GM19395 (cell line): ENCODE measurements around the gene KRT33A.

Source experiments
- ATAC-seq: cut with Tn5 transposase; IDR thresholded peaks from one replicate; pipeline ENCODE4 v1.9.1; 2021; ENCODE audit warnings: mild to moderate bottlenecking, moderate library complexity; ENCODE audit not compliant: unreplicated experiment

KRT33A gene

GRCh38 chr17:41304091-41304490, 46.5 kb downstream of the KRT33A start:
- no peak for ATAC-seq

GRCh38 chr17:41302981-41303380, 47.6 kb downstream of the KRT33A start:
- ATAC-seq, result no peak

GRCh38 chr17:41301916-41302901, 48.4 kb downstream of the KRT33A start, which contains the start of gene KRTAP29-1:
Gene KRTAP29-1, minus strand, starts transcription at chr17:41302851. Its CDS starts 0 bp downstream, at chr17:41302851.
- ATAC-seq, result no peak

- no peak for ATAC-seq
These were observed 49.3 kb downstream of the KRT33A start for GRCh38 chr17:41301204-41301790.

- ATAC-seq, result no peak
These were observed 52.0 kb downstream of the KRT33A start for GRCh38 chr17:41298458-41299135.

- ATAC-seq, result no peak
These were observed 53.8 kb downstream of the KRT33A start for GRCh38 chr17:41296846-41297245.
